Measurements from ENCODE around the gene PRSS56. TPM values are rescaled to one million over a fixed set of nuclear protein-coding genes. Genes with fewer than 3 reads are reported as not detected.

Gene PRSS56
- total and polyA plus RNA-seq, 2 of the 8 experiments (the other 6 are each of a cell fraction or from before 2014, with no cell fraction given), result 0.03 TPM; not detected in 1

GRCh38 chr2:232544674-232545073 is 24.5 kb downstream of the PRSS56 start (continued):
- no peak for TF ChIP-seq ASH2L (IDR thresholded peaks at IDR 0.05; ENCODE audit: low read length)
- TF ChIP-seq KDM5A (IDR thresholded peaks at IDR 0.05; ENCODE audit: low read length), result no peak

Data from H1 (cell line).